Measurements from ENCODE around the gene MEP1B. TPM values are rescaled to one million over a fixed set of nuclear protein-coding genes. Genes with fewer than 3 reads are reported as not detected.

MEP1B gene
- total RNA-seq, 1 experiment from 2014 or later = 0.26 TPM

GRCh38 chr18:32258148-32258547, 68.3 kb downstream of the MEP1B start:
- BruUV-seq (replicated peaks) = no TSS peak
- Histone ChIP-seq H3K4me1 (ENCODE audit: insufficient read depth, low read length, poor library complexity, severe bottlenecking) (no peaks in the 10 kb centered on the region), H3K9me3 (ENCODE audit: low read depth, low read length, poor library complexity, severe bottlenecking) (no peaks in the 10 kb centered on the region), H3K36me3 (ENCODE audit: insufficient read depth, low read length, poor library complexity, severe bottlenecking) (no peaks in the 10 kb centered on the region), H3K4me3 (ENCODE audit: low read depth, low read length, poor library complexity, severe bottlenecking) (no peak overlapping the region), H3K27me3 (replicated peaks; ENCODE audit: insufficient read depth, low read depth, low read length, poor library complexity) (no peaks in the 10 kb centered on the region), H3K27ac (ENCODE audit: low read depth, low read length, poor library complexity, severe bottlenecking) (no peak overlapping the region)
- CTCF ChIA-PET = no interaction called here
- intact Hi-C loops (cut with micrococcal nuclease; ENCODE audit: unreplicated experiment) = no loop called here
- TF ChIP-seq EZH2 (IDR thresholded peaks at IDR 0.05; ENCODE audit: borderline replicate concordance, low read depth, low read length, poor library complexity, severe bottlenecking) (no peak), CTCF (conservative IDR thresholded peaks at IDR 0.05; ENCODE audit: low read depth, low read length) (no peak)
- POLR2A ChIA-PET (ENCODE audit: low non-redundant PET) = no interaction called here
- DNase-seq (ENCODE audit: low spot score) = no peak

- POLR2A ChIA-PET (ENCODE audit: low non-redundant PET) = no interaction called here
- no peak for DNase-seq (ENCODE audit: low spot score)
- Histone ChIP-seq H3K4me1 (ENCODE audit: insufficient read depth, low read length, poor library complexity, severe bottlenecking) (no peaks in the 10 kb centered on the region), H3K36me3 (ENCODE audit: insufficient read depth, low read length, poor library complexity, severe bottlenecking) (no peaks in the 10 kb centered on the region), H3K4me3 (ENCODE audit: low read depth, low read length, poor library complexity, severe bottlenecking) (no peak overlapping the region), H3K27me3 (replicated peaks; ENCODE audit: insufficient read depth, low read depth, low read length, poor library complexity) (no peaks in the 10 kb centered on the region), H3K9me3 (ENCODE audit: low read depth, low read length, poor library complexity, severe bottlenecking) (no peaks in the 10 kb centered on the region), H3K27ac (ENCODE audit: low read depth, low read length, poor library complexity, severe bottlenecking) (no peak overlapping the region)
- intact Hi-C loops (cut with micrococcal nuclease; ENCODE audit: unreplicated experiment) = no loop called here
- CTCF ChIA-PET = no interaction called here
- no TSS peak for BruUV-seq (replicated peaks)
- TF ChIP-seq EZH2 (IDR thresholded peaks at IDR 0.05; ENCODE audit: borderline replicate concordance, low read depth, low read length, poor library complexity, severe bottlenecking) (no peak), CTCF (conservative IDR thresholded peaks at IDR 0.05; ENCODE audit: low read depth, low read length) (no peak)
Observed at GRCh38 chr18:32258558-32259204, 68.8 kb downstream of the MEP1B start.

- no TSS peak for BruUV-seq (replicated peaks)
- POLR2A ChIA-PET (ENCODE audit: low non-redundant PET) = no interaction called here
- Histone ChIP-seq H3K27ac (ENCODE audit: low read depth, low read length, poor library complexity, severe bottlenecking) (no peak overlapping the region), H3K36me3 (ENCODE audit: insufficient read depth, low read length, poor library complexity, severe bottlenecking) (no peaks in the 10 kb centered on the region), H3K4me1 (ENCODE audit: insufficient read depth, low read length, poor library complexity, severe bottlenecking) (no peaks in the 10 kb centered on the region), H3K4me3 (ENCODE audit: low read depth, low read length, poor library complexity, severe bottlenecking) (no peak overlapping the region), H3K27me3 (replicated peaks; ENCODE audit: insufficient read depth, low read depth, low read length, poor library complexity) (no peaks in the 10 kb centered on the region), H3K9me3 (ENCODE audit: low read depth, low read length, poor library complexity, severe bottlenecking) (no peaks in the 10 kb centered on the region)
- TF ChIP-seq CTCF (conservative IDR thresholded peaks at IDR 0.05; ENCODE audit: low read depth, low read length) (no peak), EZH2 (IDR thresholded peaks at IDR 0.05; ENCODE audit: borderline replicate concordance, low read depth, low read length, poor library complexity, severe bottlenecking) (no peak)
- DNase-seq (ENCODE audit: low spot score) = peak; percentile 10
- CTCF ChIA-PET = no interaction called here
- intact Hi-C loops (cut with micrococcal nuclease; ENCODE audit: unreplicated experiment) = no loop called here
Observed at GRCh38 chr18:32259553-32259952, 69.7 kb downstream of the MEP1B start.

Data from A673 (cell line).